ENCODE measurements around the gene KIF4A.

DNA sequence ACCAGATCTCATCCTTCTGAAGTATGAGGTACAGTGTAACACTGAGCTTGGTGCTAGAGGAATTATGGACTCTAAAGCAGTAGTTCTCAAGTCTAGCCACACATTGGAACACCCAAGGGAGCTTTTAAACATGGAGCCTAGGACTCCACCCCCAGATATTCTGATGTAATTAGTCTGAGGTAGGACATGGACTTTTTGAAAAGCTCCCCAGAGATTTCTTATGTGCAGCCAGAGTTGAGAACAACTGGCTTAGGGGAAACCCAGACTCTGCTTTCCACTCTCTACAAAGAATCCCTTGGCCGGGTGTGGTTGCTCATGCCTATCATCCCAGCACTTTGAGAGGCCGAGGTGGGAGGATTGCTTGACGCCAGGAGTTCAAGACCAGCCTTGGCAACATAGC, 121.6 kb downstream of the KIF4A start:
- TF ChIP-seq, protein P1, sequence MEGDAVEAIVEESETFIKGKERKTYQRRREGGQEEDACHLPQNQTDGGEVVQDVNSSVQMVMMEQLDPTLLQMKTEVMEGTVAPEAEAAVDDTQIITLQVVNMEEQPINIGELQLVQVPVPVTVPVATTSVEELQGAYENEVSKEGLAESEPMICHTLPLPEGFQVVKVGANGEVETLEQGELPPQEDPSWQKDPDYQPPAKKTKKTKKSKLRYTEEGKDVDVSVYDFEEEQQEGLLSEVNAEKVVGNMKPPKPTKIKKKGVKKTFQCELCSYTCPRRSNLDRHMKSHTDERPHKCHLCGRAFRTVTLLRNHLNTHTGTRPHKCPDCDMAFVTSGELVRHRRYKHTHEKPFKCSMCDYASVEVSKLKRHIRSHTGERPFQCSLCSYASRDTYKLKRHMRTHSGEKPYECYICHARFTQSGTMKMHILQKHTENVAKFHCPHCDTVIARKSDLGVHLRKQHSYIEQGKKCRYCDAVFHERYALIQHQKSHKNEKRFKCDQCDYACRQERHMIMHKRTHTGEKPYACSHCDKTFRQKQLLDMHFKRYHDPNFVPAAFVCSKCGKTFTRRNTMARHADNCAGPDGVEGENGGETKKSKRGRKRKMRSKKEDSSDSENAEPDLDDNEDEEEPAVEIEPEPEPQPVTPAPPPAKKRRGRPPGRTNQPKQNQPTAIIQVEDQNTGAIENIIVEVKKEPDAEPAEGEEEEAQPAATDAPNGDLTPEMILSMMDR (IDR thresholded peaks at IDR 0.05) = no peak
- no peak for TF ChIP-seq POLR2A (IDR thresholded peaks at IDR 0.05)
